ENCODE data around the gene ETFB.

DNA sequence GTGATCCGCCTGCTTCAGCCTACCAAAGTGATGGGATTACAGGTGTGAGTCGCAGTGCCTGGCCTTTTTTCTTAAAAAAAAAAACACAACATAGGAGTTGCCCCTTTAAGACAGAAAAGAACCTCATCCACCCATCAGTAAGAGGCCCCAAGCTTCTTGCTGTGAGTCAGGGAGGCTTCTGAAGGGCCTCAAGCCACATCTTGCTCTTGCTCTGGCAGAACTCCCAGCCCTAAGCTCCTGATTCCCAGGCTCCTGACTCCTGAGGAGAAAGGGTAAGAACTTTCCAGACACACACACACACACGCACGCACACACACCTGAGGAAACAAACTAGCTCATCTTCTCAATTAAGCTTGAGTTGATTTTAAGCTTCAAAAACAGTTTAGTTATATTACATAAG, 6.9 kb downstream of the ETFB start:
- TF ChIP-seq BDP1 (IDR thresholded peaks at IDR 0.05; ENCODE audit: insufficient read depth, insufficient read length) (no peak), POLR2AphosphoS5 (IDR thresholded peaks at IDR 0.05; ENCODE audit: control insufficient read depth, insufficient read depth, low read depth, low read length) (no peak), BHLHE40 (IDR thresholded peaks at IDR 0.05; ENCODE audit: low read length) (no peak), HNRNPH1 (optimal IDR thresholded peaks at IDR 0.05; ENCODE audit: low read depth, low read length) (no peak), FOXK2 (conservative IDR thresholded peaks at IDR 0.05 in 1 of 2, IDR thresholded peaks at IDR 0.05 in 1 of 2; ENCODE audit: low read depth in 2 of 2) (no peak), CAMTA2 (CRISPR knock-in tag; conservative IDR thresholded peaks at IDR 0.05) (no peak), PRMT5 (CRISPR knock-in tag; IDR thresholded peaks at IDR 0.05) (no peak), ZNF12 (CRISPR knock-in tag; IDR thresholded peaks at IDR 0.05) (no peak)
- TF ChIP-seq, protein P1, sequence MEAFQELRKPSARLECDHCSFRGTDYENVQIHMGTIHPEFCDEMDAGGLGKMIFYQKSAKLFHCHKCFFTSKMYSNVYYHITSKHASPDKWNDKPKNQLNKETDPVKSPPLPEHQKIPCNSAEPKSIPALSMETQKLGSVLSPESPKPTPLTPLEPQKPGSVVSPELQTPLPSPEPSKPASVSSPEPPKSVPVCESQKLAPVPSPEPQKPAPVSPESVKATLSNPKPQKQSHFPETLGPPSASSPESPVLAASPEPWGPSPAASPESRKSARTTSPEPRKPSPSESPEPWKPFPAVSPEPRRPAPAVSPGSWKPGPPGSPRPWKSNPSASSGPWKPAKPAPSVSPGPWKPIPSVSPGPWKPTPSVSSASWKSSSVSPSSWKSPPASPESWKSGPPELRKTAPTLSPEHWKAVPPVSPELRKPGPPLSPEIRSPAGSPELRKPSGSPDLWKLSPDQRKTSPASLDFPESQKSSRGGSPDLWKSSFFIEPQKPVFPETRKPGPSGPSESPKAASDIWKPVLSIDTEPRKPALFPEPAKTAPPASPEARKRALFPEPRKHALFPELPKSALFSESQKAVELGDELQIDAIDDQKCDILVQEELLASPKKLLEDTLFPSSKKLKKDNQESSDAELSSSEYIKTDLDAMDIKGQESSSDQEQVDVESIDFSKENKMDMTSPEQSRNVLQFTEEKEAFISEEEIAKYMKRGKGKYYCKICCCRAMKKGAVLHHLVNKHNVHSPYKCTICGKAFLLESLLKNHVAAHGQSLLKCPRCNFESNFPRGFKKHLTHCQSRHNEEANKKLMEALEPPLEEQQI (IDR thresholded peaks at IDR 0.05) = no peak

All from K562 (cell line).